ENCODE measurements around the gene SCN2A.

GRCh38 chr2:165268754-165269153, 29.5 kb downstream of the SCN2A start:
- TF ChIP-seq ELF4 (IDR thresholded peaks at IDR 0.05) (no peak), PKNOX1 (IDR thresholded peaks at IDR 0.05) (no peak), BHLHE40 (IDR thresholded peaks at IDR 0.05; ENCODE audit: borderline replicate concordance) (no peak), L3MBTL2 (conservative IDR thresholded peaks at IDR 0.05) (no peak), LEF1 (IDR thresholded peaks at IDR 0.05; ENCODE audit: borderline replicate concordance) (no peak), NFRKB (IDR thresholded peaks at IDR 0.05) (no peak), SP1 (IDR thresholded peaks at IDR 0.05) (no peak)
